IMR-90 (cell line): Measurements from ENCODE around the gene CMTM8. TPM values are rescaled to one million over a fixed set of nuclear protein-coding genes. Genes with fewer than 3 reads are reported as not detected.

Experiments used
- ATAC-seq: fragments of 200-7000 bp; cut with Tn5 transposase; 2 replicates; pipeline ENCODE4 v1.9.1; 2020; ENCODE audit warnings: low read depth, mild to moderate bottlenecking, moderate library complexity
- BruUV-seq: library from RNA; stranded (reverse); fragments of 400-500 nt; replicated peaks from 2 replicates; lab custom pipeline; 2021; lab: Mats Ljungman, UMichigan
- CTCF ChIA-PET: fragments of 300-600 bp; formaldehyde crosslinking; extraction: SDS; loops from one replicate; lab custom pipeline; 2021; ENCODE audit warnings: antibody characterized with exemption; lab: Yijun Ruan, JAX
- POLR2A ChIA-PET: fragments of 300-600 bp; sonication (Branson Sonifier 250); formaldehyde crosslinking; loops from one replicate; lab custom pipeline; 2022; ENCODE audit warnings: antibody characterized with exemption; ENCODE audit not compliant: unreplicated experiment; lab: Charles Lee
- DNase-seq: peaks from one replicate; pipeline ENCODE4 v3.0.0; 2013
- H2AFZ ChIP-seq: replicated peaks from 2 replicates; pipeline ENCODE3; 2013; ENCODE audit warnings: low read length, mild to moderate bottlenecking; ENCODE audit not compliant: poor library complexity
- H2AK5ac ChIP-seq: 2 replicates; pipeline ENCODE4 v1.6.1; 2013; ENCODE audit warnings: low read depth, low read length, inconsistent platforms
- H2AK9ac ChIP-seq: replicated peaks from 2 replicates; pipeline ENCODE3; 2013; ENCODE audit warnings: mild to moderate bottlenecking, low read depth, low read length, moderate library complexity; ENCODE audit not compliant: poor library complexity
- H2BK120ac ChIP-seq: 2 replicates; pipeline ENCODE4 v1.6.1; 2013; ENCODE audit warnings: low read depth, low read length, inconsistent platforms
- H2BK15ac ChIP-seq: 3 replicates; pipeline ENCODE4 v1.6.1; 2013; ENCODE audit warnings: low read depth, low read length, inconsistent platforms
- H2BK20ac ChIP-seq: 2 replicates; pipeline ENCODE4 v1.6.1; 2013; ENCODE audit warnings: low read depth, mild to moderate bottlenecking, inconsistent platforms, low read length, moderate library complexity
- H2BK5ac ChIP-seq: 2 replicates; pipeline ENCODE4 v1.6.1; 2013; ENCODE audit warnings: mild to moderate bottlenecking, low read depth, low read length, inconsistent platforms; ENCODE audit not compliant: poor library complexity, severe bottlenecking
- H3K14ac ChIP-seq: replicated peaks from 2 replicates; pipeline ENCODE4 v1.6.1; 2013; ENCODE audit warnings: low read depth, low read length, inconsistent platforms
- H3K18ac ChIP-seq: 2 replicates; pipeline ENCODE4 v1.6.1; 2013; ENCODE audit warnings: low read depth, low read length, control low read depth
- H3K23ac ChIP-seq: 2 replicates; pipeline ENCODE4 v1.6.1; 2013; ENCODE audit warnings: low read depth, low read length, inconsistent platforms
- H3K27ac ChIP-seq: 2 replicates; pipeline ENCODE4 v1.5.1; 2013; ENCODE audit warnings: mild to moderate bottlenecking, control low read depth, low read length; ENCODE audit not compliant: insufficient read depth
- H3K27me3 ChIP-seq: 2 replicates; pipeline ENCODE4 v1.6.1; 2013; ENCODE audit warnings: low read length; ENCODE audit not compliant: control insufficient read depth, insufficient read depth
- H3K36me3 ChIP-seq: 2 replicates; pipeline ENCODE4 v1.6.1; 2013; ENCODE audit warnings: low read length, mixed read lengths; ENCODE audit not compliant: control insufficient read depth, insufficient read depth
- H3K4ac ChIP-seq: 2 replicates; pipeline ENCODE4 v1.6.1; 2013; ENCODE audit warnings: low read depth, low read length, inconsistent platforms
- H3K4me1 ChIP-seq: 2 replicates; pipeline ENCODE4 v1.6.1; 2013; ENCODE audit warnings: low read length, mixed read lengths; ENCODE audit not compliant: control insufficient read depth, insufficient read depth
- H3K4me2 ChIP-seq: 2 replicates; pipeline ENCODE4 v1.6.1; 2013; ENCODE audit warnings: low read depth, mild to moderate bottlenecking, control low read depth, low read length, moderate library complexity
- H3K4me3 ChIP-seq: 2 replicates; pipeline ENCODE4 v1.5.1; 2013; ENCODE audit warnings: low read depth, mild to moderate bottlenecking, control low read depth, low read length, moderate library complexity; ENCODE audit not compliant: insufficient read depth
- H3K56ac ChIP-seq: 2 replicates; pipeline ENCODE4 v1.6.1; 2013; ENCODE audit warnings: low read length, inconsistent platforms; ENCODE audit not compliant: insufficient read depth; ENCODE audit errors: extremely low read depth
- H3K79me1 ChIP-seq, 2 experiments: 2 replicates each; pipeline ENCODE4 v1.6.1; 2013; ENCODE audit warnings: low read length in 2 of 2, inconsistent platforms in 1 of 2, low read depth in 1 of 2
- H3K9ac ChIP-seq: 2 replicates; pipeline ENCODE4 v1.6.1; 2013; ENCODE audit warnings: low read depth, low read length, control low read depth
- H3K9me1 ChIP-seq: 2 replicates; pipeline ENCODE4 v1.6.1; 2013; ENCODE audit warnings: low read length, inconsistent platforms; ENCODE audit not compliant: insufficient read depth
- H3K9me3 ChIP-seq: 2 replicates; pipeline ENCODE4 v1.6.1; 2013; ENCODE audit warnings: low read length; ENCODE audit not compliant: control insufficient read depth, insufficient read depth
- H4K20me1 ChIP-seq: 2 replicates; pipeline ENCODE4 v1.6.1; 2013; ENCODE audit warnings: low read length, inconsistent platforms; ENCODE audit not compliant: insufficient read depth
- H4K5ac ChIP-seq: 2 replicates; pipeline ENCODE4 v1.6.1; 2013; ENCODE audit warnings: mild to moderate bottlenecking, low read depth, low read length, control low read depth
- H4K8ac ChIP-seq, 2 experiments: 2 replicates each; pipeline ENCODE4 v1.6.1; 2013; ENCODE audit warnings: low read depth in 2 of 2, low read length in 2 of 2, control low read depth in 1 of 2, inconsistent platforms in 1 of 2
- H4K91ac ChIP-seq: 2 replicates; pipeline ENCODE4 v1.6.1; 2013; ENCODE audit warnings: low read depth, low read length, inconsistent platforms; ENCODE audit not compliant: insufficient read depth
- BHLHE40 ChIP-seq: fragments of 150-350 bp; IDR thresholded peaks from 2 replicates; pipeline ENCODE4 v1.6.1; 2016; ENCODE audit warnings: mild to moderate bottlenecking, low read depth, low read length
- CEBPB ChIP-seq: IDR thresholded peaks from 2 replicates; pipeline ENCODE4 v1.6.1; 2012; ENCODE audit warnings: low read depth, low read length, improper control_type of control experiment
- CHD1 ChIP-seq: IDR thresholded peaks from 2 replicates; pipeline ENCODE4 v1.6.1; 2012; ENCODE audit warnings: low read depth, low read length, improper control_type of control experiment
- CTCF ChIP-seq: conservative IDR thresholded peaks from 2 replicates; pipeline ENCODE4 v1.5.1; 2012; ENCODE audit warnings: mild to moderate bottlenecking, low read depth, low read length, improper control_type of control experiment
- FOS ChIP-seq: fragments of 150-350 bp; IDR thresholded peaks from 2 replicates; pipeline ENCODE4 v1.6.1; 2016; ENCODE audit warnings: low read depth, low read length
- MAFK ChIP-seq: IDR thresholded peaks from 2 replicates; pipeline ENCODE4 v1.6.1; 2012; ENCODE audit warnings: low read depth, low read length, improper control_type of control experiment
- MAZ ChIP-seq: IDR thresholded peaks from 2 replicates; pipeline ENCODE4 v1.6.1; 2012; ENCODE audit warnings: low read depth, mild to moderate bottlenecking, low read length, improper control_type of control experiment, moderate library complexity, borderline replicate concordance
- MXI1 ChIP-seq: IDR thresholded peaks from 2 replicates; pipeline ENCODE4 v1.6.1; 2012; ENCODE audit warnings: low read depth, mild to moderate bottlenecking, low read length, moderate library complexity, borderline replicate concordance
- NFE2L2 ChIP-seq: fragments of 150-350 bp; IDR thresholded peaks from 2 replicates; pipeline ENCODE4 v1.6.1; 2016; ENCODE audit warnings: low read depth, mild to moderate bottlenecking, low read length
- POLR2A ChIP-seq: IDR thresholded peaks from 2 replicates; pipeline ENCODE4 v1.6.1; 2012; ENCODE audit warnings: mild to moderate bottlenecking, low read depth, low read length
- RAD21 ChIP-seq: IDR thresholded peaks from 2 replicates; pipeline ENCODE4 v1.6.1; 2012; ENCODE audit warnings: low read length, improper control_type of control experiment
- RCOR1 ChIP-seq: IDR thresholded peaks from 2 replicates; pipeline ENCODE4 v1.6.1; 2012; ENCODE audit warnings: mild to moderate bottlenecking, low read length, improper control_type of control experiment; ENCODE audit not compliant: insufficient replicate concordance
- RFX5 ChIP-seq: IDR thresholded peaks from 2 replicates; pipeline ENCODE4 v1.8.0; 2012; ENCODE audit warnings: low read depth, mild to moderate bottlenecking, low read length, moderate library complexity
- SMC3 ChIP-seq: fragments of 150-350 bp; IDR thresholded peaks from 2 replicates; pipeline ENCODE4 v1.6.1; 2016; ENCODE audit warnings: low read depth, mild to moderate bottlenecking, antibody characterized with exemption, low read length, moderate library complexity
- USF2 ChIP-seq: fragments of 150-350 bp; IDR thresholded peaks from 2 replicates; pipeline ENCODE4 v1.6.1; 2017; ENCODE audit warnings: mild to moderate bottlenecking, antibody characterized with exemption, low read length, low read depth
- WGBS, 2 experiments: methylation state at CpG; one replicate each; pipeline versions ENCODE4 v1.1.5 to v1.1.7; 2013; ENCODE audit warnings: missing lambda C conversion rate in 2 of 2; ENCODE audit not compliant: insufficient read length in 1 of 2; ENCODE audit errors: extremely low coverage in 2 of 2; 5-methylcytosine and 5-hydroxymethylcytosine counted together
- dilution Hi-C: fragments of 300-500 bp; cut with HindIII; formaldehyde crosslinking; loops from one replicate; pipeline ENCODE4 v1.14.3; 2018; ENCODE audit warnings: low sequenced_read_pairs; ENCODE audit not compliant: unreplicated experiment
- in situ Hi-C: fragments of 300-500 bp; cut with MboI; formaldehyde crosslinking; loops from 3 replicates; pipeline ENCODE4 v1.14.3; 2019; ENCODE audit warnings: low sequenced_read_pairs, inconsistent platforms, mixed read lengths
- intact Hi-C: fragments of 100-400 bp; cut with micrococcal nuclease; formaldehyde crosslinking; loops from 2 replicates; pipeline ENCODE4 v1.10.0; 2022
- polyA plus RNA-seq, 3 experiments: library from polyadenylated mRNA; depleted of rRNA; stranded (reverse); fragments of >200 nt; gene quantifications; 2 replicates each; pipeline ENCODE4 v1.2.3, GENCODE V29; 2012; ENCODE audit warnings: low replicate concordance in 1 of 3
- total RNA-seq: library from RNA; depleted of rRNA; stranded (reverse); fragments of >200 nt; gene quantifications from 2 replicates; pipeline ENCODE4 v1.2.3, GENCODE V29; 2012

Gene CMTM8
- total and polyA plus RNA-seq, 2 of the 4 experiments (the other 2 are of a cell fraction) = 0.15 TPM; not detected in 1

- Histone ChIP-seq H3K36me3 (no peaks in the 10 kb centered on the region), H3K4ac (no peak overlapping the region), H3K18ac (no peak overlapping the region), H2BK120ac (no peak overlapping the region), H3K56ac (no peak overlapping the region), H3K9me1 (no peaks in the 10 kb centered on the region), H4K91ac (no peak overlapping the region), H3K4me2 (no peak overlapping the region), H2BK20ac (no peak overlapping the region), H4K8ac (no peak overlapping the region), H3K27ac (no peak overlapping the region), H3K4me3 (no peak overlapping the region), H2AK5ac (no peak overlapping the region), H2BK15ac (no peak overlapping the region), H2AK9ac (no peak overlapping the region), H3K4me1 (no peaks in the 10 kb centered on the region), H3K9me3 (no peaks in the 10 kb centered on the region), H3K23ac (no peak overlapping the region), H3K27me3 (peaks cover 2% of the 10 kb centered on the region; the same call in 1 of the 2 replicates), H2AFZ (no peak overlapping the region), H4K5ac (no peak overlapping the region), H3K79me1 (no peaks in the 10 kb centered on the region), H2BK5ac (no peak overlapping the region), H3K14ac (no peak overlapping the region), H4K20me1 (no peaks in the 10 kb centered on the region), H3K9ac (no peak overlapping the region)
- BruUV-seq = no TSS peak
- POLR2A ChIA-PET = no interaction called here
- CTCF ChIA-PET = interaction anchor here (0.6 kb wide), 1 partner anchor 198 kb away, joined by 3 read pairs; no protein-coding TSS in a partner anchor
- 83% methylated on average over 1 of the region's 3 CpGs; no CpG with 5 or more reads in 1 of the 2 experiments for WGBS, 2 experiments
- no peak for ATAC-seq
- intact Hi-C loops = no loop called here
- dilution Hi-C loops = no loop called here
- TF ChIP-seq POLR2A (no peak), CTCF (no peak), SMC3 (no peak), RCOR1 (no peak), MAZ (no peak), MXI1 (no peak), NFE2L2 (no peak), CHD1 (no peak), BHLHE40 (no peak), RAD21 (no peak), USF2 (no peak), RFX5 (no peak), MAFK (no peak), FOS (no peak), CEBPB (no peak)
- no peak for DNase-seq
- in situ Hi-C loops = loop anchor here (25.0 kb wide), 1 partner anchor 368 kb away; no protein-coding TSS in a partner anchor
Measured at GRCh38 chr3:32293903-32294302, 55.4 kb downstream of the CMTM8 start.
